Measurements from ENCODE around the gene CYSRT1.

- no peak for TF ChIP-seq EZH2 (IDR thresholded peaks at IDR 0.05; ENCODE audit: borderline replicate concordance, insufficient read depth, low read depth, low read length, poor library complexity, severe bottlenecking)
- TF ChIP-seq, protein P1, sequence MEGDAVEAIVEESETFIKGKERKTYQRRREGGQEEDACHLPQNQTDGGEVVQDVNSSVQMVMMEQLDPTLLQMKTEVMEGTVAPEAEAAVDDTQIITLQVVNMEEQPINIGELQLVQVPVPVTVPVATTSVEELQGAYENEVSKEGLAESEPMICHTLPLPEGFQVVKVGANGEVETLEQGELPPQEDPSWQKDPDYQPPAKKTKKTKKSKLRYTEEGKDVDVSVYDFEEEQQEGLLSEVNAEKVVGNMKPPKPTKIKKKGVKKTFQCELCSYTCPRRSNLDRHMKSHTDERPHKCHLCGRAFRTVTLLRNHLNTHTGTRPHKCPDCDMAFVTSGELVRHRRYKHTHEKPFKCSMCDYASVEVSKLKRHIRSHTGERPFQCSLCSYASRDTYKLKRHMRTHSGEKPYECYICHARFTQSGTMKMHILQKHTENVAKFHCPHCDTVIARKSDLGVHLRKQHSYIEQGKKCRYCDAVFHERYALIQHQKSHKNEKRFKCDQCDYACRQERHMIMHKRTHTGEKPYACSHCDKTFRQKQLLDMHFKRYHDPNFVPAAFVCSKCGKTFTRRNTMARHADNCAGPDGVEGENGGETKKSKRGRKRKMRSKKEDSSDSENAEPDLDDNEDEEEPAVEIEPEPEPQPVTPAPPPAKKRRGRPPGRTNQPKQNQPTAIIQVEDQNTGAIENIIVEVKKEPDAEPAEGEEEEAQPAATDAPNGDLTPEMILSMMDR (IDR thresholded peaks at IDR 0.05): no peak
Observed at GRCh38 chr9:137244486-137245449, 19.8 kb downstream of the CYSRT1 start.
